HepG2 (cell line): ENCODE results near the gene PYGB. TPM values are rescaled to one million over a fixed set of nuclear protein-coding genes. Genes with fewer than 3 reads are reported as not detected.

Source experiments
- ATF4 ChIP-seq, 2 experiments: fragments of 450-650 bp in 1 of 2; sonication (generic) in 1 of 2; formaldehyde crosslinking; IDR thresholded peaks; 2 replicates each; pipeline versions ENCODE4 v1.5.0 to v1.8.0; 2020 to 2022; ENCODE audit warnings: mild to moderate bottlenecking in 1 of 2, missing genetic modification reagents in 1 of 2
- CERS6 ChIP-seq: sonication (generic); formaldehyde crosslinking; IDR thresholded peaks from 2 replicates; pipeline ENCODE4 v1.5.0; 2020; ENCODE audit warnings: missing genetic modification reagents
- KLF13 ChIP-seq: sonication (generic); formaldehyde crosslinking; IDR thresholded peaks from 2 replicates; pipeline ENCODE4 v1.4.0; 2020; ENCODE audit warnings: mild to moderate bottlenecking, missing genetic modification reagents
- MAF1 ChIP-seq: sonication (generic); formaldehyde crosslinking; IDR thresholded peaks from 2 replicates; pipeline ENCODE4 v1.5.0; 2020; ENCODE audit warnings: missing genetic modification reagents, borderline replicate concordance
- MED8 ChIP-seq: sonication (generic); formaldehyde crosslinking; IDR thresholded peaks from 2 replicates; pipeline ENCODE4 v1.8.1; 2023; ENCODE audit warnings: mild to moderate bottlenecking, missing genetic modification reagents; ENCODE audit not compliant: insufficient replicate concordance
- MEF2D ChIP-seq: sonication (generic); formaldehyde crosslinking; IDR thresholded peaks from 2 replicates; pipeline ENCODE4 v1.5.1; 2020; ENCODE audit warnings: mild to moderate bottlenecking, missing genetic modification reagents
- ZBTB43 ChIP-seq: sonication (generic); formaldehyde crosslinking; conservative IDR thresholded peaks from 2 replicates; pipeline ENCODE4 v1.4.0; 2020; ENCODE audit warnings: missing genetic modification reagents
- ZNF276 ChIP-seq: sonication (generic); formaldehyde crosslinking; IDR thresholded peaks from 2 replicates; pipeline ENCODE4 v1.4.0; 2020; ENCODE audit warnings: mild to moderate bottlenecking, low read depth, missing genetic modification reagents
- ZNF550 ChIP-seq: sonication (generic); formaldehyde crosslinking; IDR thresholded peaks from 2 replicates; pipeline ENCODE4 v1.4.0; 2020; ENCODE audit warnings: mild to moderate bottlenecking, missing genetic modification reagents, borderline replicate concordance
- ZNF672 ChIP-seq: sonication (generic); formaldehyde crosslinking; IDR thresholded peaks from 2 replicates; pipeline ENCODE4 v1.8.1; 2022; ENCODE audit warnings: missing genetic modification reagents
- ZNF709 ChIP-seq: sonication (generic); formaldehyde crosslinking; IDR thresholded peaks from 2 replicates; pipeline ENCODE4 v1.5.0; 2020; ENCODE audit warnings: mild to moderate bottlenecking, missing genetic modification reagents
- ZNF720 ChIP-seq: sonication (generic); formaldehyde crosslinking; IDR thresholded peaks from 2 replicates; pipeline ENCODE4 v1.4.0; 2020; ENCODE audit warnings: missing genetic modification reagents
- ZNF83 ChIP-seq: sonication (generic); formaldehyde crosslinking; IDR thresholded peaks from 2 replicates; pipeline ENCODE4 v1.4.0; 2020; ENCODE audit warnings: missing genetic modification reagents, mild to moderate bottlenecking, borderline replicate concordance
- polyA plus RNA-seq, 8 experiments: library from polyadenylated mRNA; depleted of rRNA in 3 of 8; stranded (reverse) in 7 of 8; unstranded in 1 of 8; fragments of >200 nt; fragmentation: Illumina TruSeq in 4 of 8; extraction: Trizol in 4 of 8; gene quantifications; 2 replicates each; pipeline versions ENCODE4 v1.2.1 to v1.2.3, GENCODE V29; 2011 to 2016; ENCODE audit warnings: low read depth in 4 of 8, missing spikeins in 1 of 8, mixed read lengths in 1 of 8; ENCODE audit not compliant: insufficient read depth in 1 of 8
- total RNA-seq, 5 experiments: library from RNA; depleted of rRNA; stranded (reverse); fragments of >200 nt; fragmentation: Illumina TruSeq; extraction: Trizol; gene quantifications; 2 replicates each; pipeline ENCODE4 v1.2.3, GENCODE V29; 2016; ENCODE audit warnings: low read depth in 1 of 5
- TF ChIP-seq, protein P1 (sequence below): sonication (generic); formaldehyde crosslinking; IDR thresholded peaks from 2 replicates; pipeline ENCODE4 v1.9.0; 2021; ENCODE audit warnings: mild to moderate bottlenecking, missing genetic modification reagents
- TF ChIP-seq, protein P2 (sequence below): sonication (generic); formaldehyde crosslinking; IDR thresholded peaks from 2 replicates; pipeline ENCODE4 v1.4.0; 2020; ENCODE audit warnings: mild to moderate bottlenecking, missing genetic modification reagents
- TF ChIP-seq, protein P3 (sequence below): sonication (generic); formaldehyde crosslinking; IDR thresholded peaks from 2 replicates; pipeline ENCODE4 v1.4.0; 2020; ENCODE audit warnings: mild to moderate bottlenecking, missing genetic modification reagents

The PYGB gene
- total and polyA plus RNA-seq, 2 of the 13 experiments (the other 11 are each of a cell fraction or from before 2014, with no cell fraction given), result 24.2 to 86.3 TPM

GRCh38 chr20:25227317-25227831 lies 20.5 kb upstream of the PYGB start (continued):
- TF ChIP-seq, protein P1, sequence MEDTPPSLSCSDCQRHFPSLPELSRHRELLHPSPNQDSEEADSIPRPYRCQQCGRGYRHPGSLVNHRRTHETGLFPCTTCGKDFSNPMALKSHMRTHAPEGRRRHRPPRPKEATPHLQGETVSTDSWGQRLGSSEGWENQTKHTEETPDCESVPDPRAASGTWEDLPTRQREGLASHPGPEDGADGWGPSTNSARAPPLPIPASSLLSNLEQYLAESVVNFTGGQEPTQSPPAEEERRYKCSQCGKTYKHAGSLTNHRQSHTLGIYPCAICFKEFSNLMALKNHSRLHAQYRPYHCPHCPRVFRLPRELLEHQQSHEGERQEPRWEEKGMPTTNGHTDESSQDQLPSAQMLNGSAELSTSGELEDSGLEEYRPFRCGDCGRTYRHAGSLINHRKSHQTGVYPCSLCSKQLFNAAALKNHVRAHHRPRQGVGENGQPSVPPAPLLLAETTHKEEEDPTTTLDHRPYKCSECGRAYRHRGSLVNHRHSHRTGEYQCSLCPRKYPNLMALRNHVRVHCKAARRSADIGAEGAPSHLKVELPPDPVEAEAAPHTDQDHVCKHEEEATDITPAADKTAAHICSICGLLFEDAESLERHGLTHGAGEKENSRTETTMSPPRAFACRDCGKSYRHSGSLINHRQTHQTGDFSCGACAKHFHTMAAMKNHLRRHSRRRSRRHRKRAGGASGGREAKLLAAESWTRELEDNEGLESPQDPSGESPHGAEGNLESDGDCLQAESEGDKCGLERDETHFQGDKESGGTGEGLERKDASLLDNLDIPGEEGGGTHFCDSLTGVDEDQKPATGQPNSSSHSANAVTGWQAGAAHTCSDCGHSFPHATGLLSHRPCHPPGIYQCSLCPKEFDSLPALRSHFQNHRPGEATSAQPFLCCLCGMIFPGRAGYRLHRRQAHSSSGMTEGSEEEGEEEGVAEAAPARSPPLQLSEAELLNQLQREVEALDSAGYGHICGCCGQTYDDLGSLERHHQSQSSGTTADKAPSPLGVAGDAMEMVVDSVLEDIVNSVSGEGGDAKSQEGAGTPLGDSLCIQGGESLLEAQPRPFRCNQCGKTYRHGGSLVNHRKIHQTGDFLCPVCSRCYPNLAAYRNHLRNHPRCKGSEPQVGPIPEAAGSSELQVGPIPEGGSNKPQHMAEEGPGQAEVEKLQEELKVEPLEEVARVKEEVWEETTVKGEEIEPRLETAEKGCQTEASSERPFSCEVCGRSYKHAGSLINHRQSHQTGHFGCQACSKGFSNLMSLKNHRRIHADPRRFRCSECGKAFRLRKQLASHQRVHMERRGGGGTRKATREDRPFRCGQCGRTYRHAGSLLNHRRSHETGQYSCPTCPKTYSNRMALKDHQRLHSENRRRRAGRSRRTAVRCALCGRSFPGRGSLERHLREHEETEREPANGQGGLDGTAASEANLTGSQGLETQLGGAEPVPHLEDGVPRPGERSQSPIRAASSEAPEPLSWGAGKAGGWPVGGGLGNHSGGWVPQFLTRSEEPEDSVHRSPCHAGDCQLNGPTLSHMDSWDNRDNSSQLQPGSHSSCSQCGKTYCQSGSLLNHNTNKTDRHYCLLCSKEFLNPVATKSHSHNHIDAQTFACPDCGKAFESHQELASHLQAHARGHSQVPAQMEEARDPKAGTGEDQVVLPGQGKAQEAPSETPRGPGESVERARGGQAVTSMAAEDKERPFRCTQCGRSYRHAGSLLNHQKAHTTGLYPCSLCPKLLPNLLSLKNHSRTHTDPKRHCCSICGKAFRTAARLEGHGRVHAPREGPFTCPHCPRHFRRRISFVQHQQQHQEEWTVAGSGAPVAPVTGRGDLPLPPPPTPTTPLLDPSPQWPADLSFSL (CRISPR knock-in tag), result no peak
- no peak for TF ChIP-seq MAF1 (CRISPR knock-in tag)
- TF ChIP-seq ZBTB43 (CRISPR knock-in tag), result no peak
- no peak for TF ChIP-seq ZNF720 (CRISPR knock-in tag)
- no peak for TF ChIP-seq ATF4 (CRISPR knock-in tag; IDR thresholded peaks at IDR 0.05)
- TF ChIP-seq ZNF550 (CRISPR knock-in tag), result no peak
- TF ChIP-seq, protein P2, sequence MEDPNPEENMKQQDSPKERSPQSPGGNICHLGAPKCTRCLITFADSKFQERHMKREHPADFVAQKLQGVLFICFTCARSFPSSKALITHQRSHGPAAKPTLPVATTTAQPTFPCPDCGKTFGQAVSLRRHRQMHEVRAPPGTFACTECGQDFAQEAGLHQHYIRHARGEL, result no peak
- TF ChIP-seq ZNF672 (CRISPR knock-in tag), result no peak
- no peak for TF ChIP-seq MED8 (CRISPR knock-in tag)
- TF ChIP-seq KLF13 (CRISPR knock-in tag), result no peak
- peak; percentile 50; the same call in 1 of the 2 replicates for TF ChIP-seq MEF2D (CRISPR knock-in tag)
- TF ChIP-seq, protein P3, sequence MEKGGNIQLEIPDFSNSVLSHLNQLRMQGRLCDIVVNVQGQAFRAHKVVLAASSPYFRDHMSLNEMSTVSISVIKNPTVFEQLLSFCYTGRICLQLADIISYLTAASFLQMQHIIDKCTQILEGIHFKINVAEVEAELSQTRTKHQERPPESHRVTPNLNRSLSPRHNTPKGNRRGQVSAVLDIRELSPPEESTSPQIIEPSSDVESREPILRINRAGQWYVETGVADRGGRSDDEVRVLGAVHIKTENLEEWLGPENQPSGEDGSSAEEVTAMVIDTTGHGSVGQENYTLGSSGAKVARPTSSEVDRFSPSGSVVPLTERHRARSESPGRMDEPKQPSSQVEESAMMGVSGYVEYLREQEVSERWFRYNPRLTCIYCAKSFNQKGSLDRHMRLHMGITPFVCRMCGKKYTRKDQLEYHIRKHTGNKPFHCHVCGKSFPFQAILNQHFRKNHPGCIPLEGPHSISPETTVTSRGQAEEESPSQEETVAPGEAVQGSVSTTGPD (CRISPR knock-in tag), result peak; percentile 83
- peak; percentile 25; the same call in 1 of the 2 replicates for TF ChIP-seq ZNF276 (CRISPR knock-in tag)
- TF ChIP-seq ZNF83 (CRISPR knock-in tag), result no peak
- no peak for TF ChIP-seq CERS6 (CRISPR knock-in tag)
- TF ChIP-seq ZNF709 (CRISPR knock-in tag), result no peak
